ENCODE data around the gene NREP. TPM values are rescaled to one million over a fixed set of nuclear protein-coding genes. Genes with fewer than 3 reads are reported as not detected.

The NREP gene
- total RNA-seq, 1 experiment from 2014 or later = 6.0 TPM

- CTCF ChIA-PET = no interaction called here
These were observed 12.5 kb downstream of the NREP start for GRCh38 chr5:111744455-111744854.

GRCh38 chr5:111743988-111744387 lies 13.0 kb downstream of the NREP start:
- Histone ChIP-seq H3K4me2 (ENCODE audit: low read length) (no peak overlapping the region), H3K4me1 (ENCODE audit: control insufficient read depth in 1 of 2, insufficient read depth in 2 of 2, low read length in 2 of 2) (peaks cover 0 to 14% of the 10 kb centered on the region in 2 experiments; a peak in 1 of 4 replicates), H3K9me2 (ENCODE audit: insufficient read depth) (no peaks in the 10 kb centered on the region), H3K36me3 (ENCODE audit: control insufficient read depth in 1 of 2, insufficient read depth in 2 of 2, low read length in 2 of 2) (no peaks in the 10 kb centered on the region), H3K79me2 (ENCODE audit: insufficient read depth, low read length) (no peaks in the 10 kb centered on the region), H3K27me3 (ENCODE audit: insufficient read depth, low read length) (peaks cover 14% of the 10 kb centered on the region; the same call in 1 of the 2 replicates), H2AFZ (ENCODE audit: low read depth, low read length, poor library complexity, severe bottlenecking) (no peak overlapping the region), H3K9ac (ENCODE audit: low read length) (no peak overlapping the region), H3K27ac (ENCODE audit: low read depth, low read length) (no peak overlapping the region), H4K20me1 (ENCODE audit: insufficient read depth) (no peaks in the 10 kb centered on the region), H3K9me3 (ENCODE audit: control insufficient read depth in 1 of 2, insufficient read depth in 1 of 2, low read depth in 1 of 2, low read length in 2 of 2) (no peaks in the 10 kb centered on the region), H3K4me3 (replicated peaks in 1 of 2; ENCODE audit: low read depth in 1 of 2, low read length in 2 of 2) (no peak overlapping the region)
- no TSS peak for BruUV-seq (replicated peaks)
- DNase-seq (ENCODE audit: low read depth, low spot score) (no peak), ATAC-seq (no peak)
- intact Hi-C loops (cut with micrococcal nuclease) = no loop called here
- POLR2A ChIA-PET = no interaction called here
- RAD21 ChIA-PET (ENCODE audit: low non-redundant PET in 1 of 2, low total read pairs in 2 of 2, uncharacterized antibody in 2 of 2, unreplicated experiment in 2 of 2) = no interaction called here
- CTCF ChIA-PET = interaction anchor here (1.5 kb wide), 1 partner anchor 13 kb away, joined by 3 read pairs; no protein-coding TSS in a partner anchor
- TF ChIP-seq ZFX (IDR thresholded peaks at IDR 0.05) (no peak), ATF3 (IDR thresholded peaks at IDR 0.05) (no peak), POLR2AphosphoS5 (IDR thresholded peaks at IDR 0.05; ENCODE audit: low read depth, low read length) (no peak), CEBPB (IDR thresholded peaks at IDR 0.05; ENCODE audit: low read depth) (no peak), MAX (IDR thresholded peaks at IDR 0.05) (no peak), ZNF274 (IDR thresholded peaks at IDR 0.05; ENCODE audit: low read depth, low read length) (no peak), RAD21 (IDR thresholded peaks at IDR 0.05; ENCODE audit: low read depth) (no peak), ELF1 (IDR thresholded peaks at IDR 0.05; ENCODE audit: borderline replicate concordance, low read depth) (no peak), YY1 (IDR thresholded peaks at IDR 0.05; ENCODE audit: extremely low read depth, insufficient replicate concordance, low read depth, low read length) (no peak), JUND (IDR thresholded peaks at IDR 0.05) (no peak), SRF (IDR thresholded peaks at IDR 0.05; ENCODE audit: low read depth) (no peak), FOSL1 (IDR thresholded peaks at IDR 0.05; ENCODE audit: low read depth) (no peak), TCF7L2 (IDR thresholded peaks at IDR 0.05; ENCODE audit: borderline replicate concordance, extremely low read depth, insufficient read depth, insufficient read length) (no peak), CBX3 (IDR thresholded peaks at IDR 0.05; ENCODE audit: low read depth) (no peak), CTCF (IDR thresholded peaks at IDR 0.05 in 2 of 3, conservative IDR thresholded peaks at IDR 0.05 in 1 of 3; ENCODE audit: borderline replicate concordance in 1 of 3, insufficient read depth in 1 of 3, low read depth in 2 of 3, low read length in 2 of 3) (no peak)

More at GRCh38 chr5:111744455-111744854, 12.5 kb downstream of the NREP start:
- DNase-seq (ENCODE audit: low read depth, low spot score) (no peak), ATAC-seq (no peak)
- H3K27me3 ChIP-seq (ENCODE audit: insufficient read depth, low read length) = peaks cover 14% of the 10 kb centered on the region; the same call in 1 of the 2 replicates
- RAD21 ChIA-PET (ENCODE audit: low non-redundant PET in 1 of 2, low total read pairs in 2 of 2, uncharacterized antibody in 2 of 2, unreplicated experiment in 2 of 2) = no interaction called here
- TF ChIP-seq TCF7L2 (IDR thresholded peaks at IDR 0.05; ENCODE audit: borderline replicate concordance, extremely low read depth, insufficient read depth, insufficient read length) (no peak), EZH2 (IDR thresholded peaks at IDR 0.05) (no peak), ZNF274 (IDR thresholded peaks at IDR 0.05; ENCODE audit: low read depth, low read length) (no peak), SP1 (IDR thresholded peaks at IDR 0.05; ENCODE audit: low read depth) (no peak), ELF1 (IDR thresholded peaks at IDR 0.05; ENCODE audit: borderline replicate concordance, low read depth) (no peak)
- H2AFZ ChIP-seq (ENCODE audit: low read depth, low read length, poor library complexity, severe bottlenecking) = no peak overlapping the region
- POLR2A ChIA-PET = no interaction called here
- no peaks in the 10 kb centered on the region for H4K20me1 ChIP-seq (ENCODE audit: insufficient read depth)
- no peaks in the 10 kb centered on the region for H3K9me3 ChIP-seq (ENCODE audit: control insufficient read depth in 1 of 2, insufficient read depth in 1 of 2, low read depth in 1 of 2, low read length in 2 of 2)
- peaks cover 0 to 14% of the 10 kb centered on the region in 2 experiments; a peak in 1 of 4 replicates for H3K4me1 ChIP-seq (ENCODE audit: control insufficient read depth in 1 of 2, insufficient read depth in 2 of 2, low read length in 2 of 2)
- no TSS peak for BruUV-seq (replicated peaks)
- no peak overlapping the region for H3K9ac ChIP-seq (ENCODE audit: low read length)
- no peak overlapping the region for H3K27ac ChIP-seq (ENCODE audit: low read depth, low read length)
- H3K9me2 ChIP-seq (ENCODE audit: insufficient read depth) = no peaks in the 10 kb centered on the region
- intact Hi-C loops (cut with micrococcal nuclease) = no loop called here
- no peaks in the 10 kb centered on the region for H3K36me3 ChIP-seq (ENCODE audit: control insufficient read depth in 1 of 2, insufficient read depth in 2 of 2, low read length in 2 of 2)
- H3K79me2 ChIP-seq (ENCODE audit: insufficient read depth, low read length) = no peaks in the 10 kb centered on the region
- H3K4me3 ChIP-seq (replicated peaks in 1 of 2; ENCODE audit: low read depth in 1 of 2, low read length in 2 of 2) = no peak overlapping the region
- H3K4me2 ChIP-seq (ENCODE audit: low read length) = no peak overlapping the region
